Fibroblast of peridontal ligament (primary cell): Measurements from ENCODE around the gene NUF2.
"Not testable (repeated sequence)": the region's sequence is repeated elsewhere in the genome, so short reads cannot be mapped to it uniquely, and the experiment has no call there.

Source experiments
- DNase-seq: peaks from one replicate; pipeline ENCODE4 v3.0.0-alpha.2; 2010; ENCODE audit errors: extremely low read depth

Gene NUF2

GRCh38 chr1:163335216-163335615 is 13.5 kb downstream of the NUF2 start:
- no peak for DNase-seq

- peak; percentile 51 for DNase-seq
These were observed 15.9 kb downstream of the NUF2 start for GRCh38 chr1:163337631-163338030.

- no peak for DNase-seq
These were observed 24.6 kb downstream of the NUF2 start for GRCh38 chr1:163346326-163346870.

- no peak for DNase-seq
These were observed 25.4 kb downstream of the NUF2 start for GRCh38 chr1:163347106-163347505.

DNA sequence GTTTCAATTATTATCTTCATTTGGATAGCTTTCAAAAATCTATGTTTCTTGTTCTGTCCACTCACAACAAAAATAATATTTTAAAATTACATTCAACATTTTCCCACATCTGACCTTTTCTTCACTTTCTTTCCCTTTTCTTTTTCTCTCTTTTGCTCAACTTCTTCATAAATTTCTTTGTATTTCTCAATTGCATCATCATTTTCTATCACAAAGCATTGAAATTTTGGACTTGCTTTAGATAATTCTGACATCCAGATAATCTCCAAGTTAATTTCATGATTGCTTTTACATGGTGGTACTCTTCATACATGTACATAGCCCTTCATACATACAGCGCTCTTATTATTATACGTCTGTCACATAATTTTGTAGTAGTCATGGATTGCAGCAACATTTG is 30.2 kb downstream of the NUF2 start:
- no peak for DNase-seq

GRCh38 chr1:163357378-163357777 is 35.6 kb downstream of the NUF2 start:
- DNase-seq = peak; percentile 34

DNA sequence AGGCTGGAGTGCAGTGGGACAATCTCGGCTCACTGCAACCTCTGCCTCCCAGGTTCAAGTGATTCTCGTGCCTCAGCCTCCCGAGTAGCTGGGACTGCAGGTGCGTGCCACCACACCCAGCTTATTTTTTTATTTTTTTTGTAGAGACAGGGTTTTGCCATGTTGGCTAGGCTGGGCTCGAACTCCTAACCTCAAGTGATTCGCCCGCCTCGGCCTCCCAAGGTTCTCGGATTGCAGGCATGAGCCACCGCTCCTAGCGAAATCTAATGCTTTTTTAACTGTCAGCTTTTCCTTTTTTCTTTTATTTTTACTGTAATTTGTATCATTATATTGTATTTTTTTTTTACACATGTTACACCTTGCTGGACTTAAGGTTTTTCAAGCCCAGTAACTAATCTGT is 36.4 kb downstream of the NUF2 start:
- DNase-seq = not testable (repeated sequence)

DNA sequence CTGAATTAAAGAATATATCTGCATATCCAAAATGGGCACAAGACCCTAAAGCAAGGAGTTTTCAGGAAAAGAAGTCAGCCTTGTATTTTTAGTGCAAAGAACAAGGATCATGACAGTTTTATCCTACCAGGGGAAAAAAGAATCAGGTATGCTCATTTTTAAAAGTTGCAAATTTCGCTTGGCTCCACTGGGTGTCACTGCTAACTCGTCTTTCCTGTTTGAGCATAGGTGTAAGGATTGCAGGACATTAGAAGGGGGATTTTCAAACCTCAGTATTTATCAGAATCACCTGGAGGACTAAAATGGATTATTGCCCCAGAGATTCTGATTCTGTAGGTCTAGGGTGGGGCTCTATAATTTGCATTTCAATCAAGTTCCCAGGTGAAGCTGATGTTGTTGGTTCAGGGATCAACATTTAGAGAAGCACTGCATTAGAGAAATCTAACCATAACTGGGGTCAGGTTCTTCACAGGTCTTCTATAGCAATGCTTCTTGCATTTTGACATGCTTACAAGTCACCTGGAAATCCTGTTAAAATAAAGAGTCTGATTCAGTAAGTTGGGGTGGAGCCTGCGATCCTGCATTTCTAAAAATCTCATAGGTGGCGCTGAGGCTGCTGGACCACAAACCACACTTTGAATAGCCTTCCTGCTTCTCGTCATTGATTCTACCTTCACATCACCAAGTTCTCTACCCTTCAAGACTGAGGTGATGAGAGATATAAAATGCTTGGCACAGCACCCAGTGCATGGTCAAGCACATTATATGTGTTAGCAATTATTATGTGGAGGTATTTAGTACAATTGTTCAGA is 39.6 kb downstream of the NUF2 start:
- no peak for DNase-seq

DNA sequence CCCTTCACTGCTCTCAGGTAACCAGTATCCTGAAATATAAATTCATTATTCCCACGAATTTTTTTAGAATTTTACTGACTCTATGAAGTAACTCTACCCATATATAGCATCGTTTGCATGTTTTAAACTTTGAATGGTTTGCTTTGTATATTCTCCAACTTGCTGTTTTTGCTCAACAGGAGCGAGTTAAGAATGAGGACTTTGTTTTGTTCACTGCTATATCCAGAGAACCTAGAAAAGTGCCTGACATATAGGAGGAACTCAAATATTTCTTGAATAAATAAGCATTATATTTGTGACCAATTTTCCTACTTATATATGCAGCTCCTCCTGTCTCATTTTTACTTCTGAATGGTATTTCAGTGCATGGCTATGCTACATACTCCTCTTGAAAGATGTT is 43.4 kb downstream of the NUF2 start:
- DNase-seq = no peak

DNA sequence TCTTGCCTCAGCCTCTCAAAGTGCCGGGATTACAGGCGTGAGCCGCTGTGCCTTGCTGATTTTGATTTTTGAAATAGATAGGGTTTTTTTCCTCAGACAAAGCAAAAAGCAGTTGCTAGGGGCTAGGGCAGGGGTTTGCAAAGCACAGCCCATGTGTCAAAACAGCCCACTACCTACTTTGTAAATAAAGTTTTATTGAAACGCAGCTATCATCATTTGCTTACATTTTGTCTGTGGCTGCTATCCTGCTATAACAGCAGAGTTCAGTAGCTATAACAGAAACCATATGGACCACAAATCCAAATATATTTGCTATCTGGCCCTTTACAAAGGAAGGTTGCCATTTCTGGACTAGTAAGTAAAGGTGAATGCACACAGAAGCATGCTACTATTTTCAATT is 44.8 kb downstream of the NUF2 start:
- DNase-seq = no peak

GRCh38 chr1:163367721-163368120 is 46.0 kb downstream of the NUF2 start:
- DNase-seq = no peak

GRCh38 chr1:163372576-163372975 is 50.8 kb downstream of the NUF2 start:
- no peak for DNase-seq

- no peak for DNase-seq
These were observed 56.8 kb downstream of the NUF2 start for GRCh38 chr1:163378554-163378953.

- no peak for DNase-seq
These were observed 58.0 kb downstream of the NUF2 start for GRCh38 chr1:163379801-163380200.

- no peak for DNase-seq
These were observed 59.9 kb downstream of the NUF2 start for GRCh38 chr1:163381487-163382184.

DNA sequence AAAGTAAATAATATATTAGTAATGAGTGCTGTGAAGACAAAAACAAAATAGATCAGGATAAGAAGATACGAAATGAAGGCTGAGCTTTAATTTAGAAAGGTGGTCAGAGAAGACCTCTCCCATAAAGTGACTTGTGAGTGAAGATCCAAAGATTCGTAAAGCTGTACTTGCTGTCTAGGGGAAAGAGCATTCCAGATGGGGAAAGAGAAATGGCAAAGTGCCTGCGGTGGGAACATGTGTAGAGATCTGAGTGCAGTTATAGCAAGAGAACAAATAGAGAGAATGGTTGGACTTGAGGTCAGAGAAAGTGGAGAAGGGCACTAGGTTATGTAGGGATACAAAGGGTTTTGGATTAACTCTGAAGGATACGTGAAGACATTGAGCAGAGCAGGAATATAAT is 60.6 kb downstream of the NUF2 start:
- DNase-seq = no peak

DNA sequence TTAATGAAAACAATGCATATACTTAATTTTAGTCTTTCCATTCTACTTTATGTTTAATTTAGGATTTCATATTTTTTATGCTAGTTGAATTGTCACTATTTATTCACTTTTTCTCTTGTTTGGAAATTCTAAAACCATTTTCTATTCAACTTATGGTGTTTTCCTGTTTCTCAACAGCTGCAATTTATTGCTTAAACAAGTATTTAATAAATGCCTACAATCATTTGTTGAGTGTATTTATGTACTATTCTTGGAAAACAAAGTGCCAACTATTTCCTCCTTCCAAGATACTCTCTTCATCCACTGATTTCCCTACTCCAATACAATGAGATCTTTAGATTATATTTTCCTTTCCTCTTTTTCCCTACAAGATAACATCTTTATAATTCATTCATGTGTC is 65.4 kb downstream of the NUF2 start:
- no peak for DNase-seq

- no peak for DNase-seq
These were observed 67.2 kb downstream of the NUF2 start for GRCh38 chr1:163388970-163389369.

- DNase-seq = no peak
These were observed 74.0 kb downstream of the NUF2 start for GRCh38 chr1:163395790-163396189.

DNA sequence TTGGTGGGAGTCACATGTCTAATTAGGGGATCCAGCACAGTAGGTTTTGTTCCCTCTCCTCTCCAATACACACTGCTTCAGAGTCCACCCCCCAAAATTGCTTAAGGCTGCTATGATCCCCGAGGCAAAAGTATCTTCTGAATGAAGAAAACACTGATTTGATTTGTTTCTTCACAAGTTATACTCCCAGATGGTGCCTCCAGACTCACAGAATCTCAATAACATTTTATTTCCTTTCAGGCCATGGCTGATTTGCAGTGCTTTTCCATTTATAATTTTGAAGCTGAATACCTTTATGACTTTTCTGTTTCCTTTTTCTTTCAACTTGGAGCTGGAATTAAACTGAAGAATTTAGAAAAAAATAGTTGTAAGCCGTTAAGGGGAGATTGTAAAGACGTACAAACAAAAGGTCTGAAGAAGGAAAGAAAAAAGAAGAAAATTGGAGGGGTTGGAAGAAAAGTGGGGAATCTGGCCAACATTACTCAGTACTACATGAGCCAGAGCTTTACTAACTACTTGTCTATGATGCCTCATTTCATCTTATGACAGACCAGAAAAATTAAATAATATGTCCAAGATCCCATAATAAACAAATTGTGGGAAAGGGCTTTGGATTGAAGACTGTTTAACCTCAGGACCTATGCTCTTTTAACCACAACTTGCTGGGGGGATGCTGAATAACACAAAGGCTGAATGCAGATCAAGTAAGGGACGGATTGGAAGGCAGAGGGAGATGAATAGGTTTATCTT is 75.9 kb downstream of the NUF2 start:
- DNase-seq = no peak

DNA sequence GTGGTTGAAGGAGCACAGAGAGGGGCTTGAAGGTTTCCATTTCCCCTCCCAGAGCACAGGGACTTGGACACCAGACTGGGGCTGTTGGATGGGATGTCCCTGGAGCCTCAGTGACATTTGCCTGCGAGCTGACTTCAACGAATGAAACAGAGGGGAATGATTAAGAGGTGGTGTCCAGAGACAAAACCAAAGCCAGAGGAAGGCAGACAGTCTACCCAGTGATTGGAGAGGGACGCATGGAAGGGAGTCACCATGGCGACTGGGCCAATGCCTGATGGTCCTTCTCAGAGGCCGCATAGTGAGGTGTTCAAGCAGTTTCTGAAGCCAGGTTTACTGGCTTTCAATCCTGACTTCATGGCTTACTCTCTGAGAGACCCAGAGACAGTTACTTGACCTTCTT is 77.2 kb downstream of the NUF2 start:
- DNase-seq = no peak

DNA sequence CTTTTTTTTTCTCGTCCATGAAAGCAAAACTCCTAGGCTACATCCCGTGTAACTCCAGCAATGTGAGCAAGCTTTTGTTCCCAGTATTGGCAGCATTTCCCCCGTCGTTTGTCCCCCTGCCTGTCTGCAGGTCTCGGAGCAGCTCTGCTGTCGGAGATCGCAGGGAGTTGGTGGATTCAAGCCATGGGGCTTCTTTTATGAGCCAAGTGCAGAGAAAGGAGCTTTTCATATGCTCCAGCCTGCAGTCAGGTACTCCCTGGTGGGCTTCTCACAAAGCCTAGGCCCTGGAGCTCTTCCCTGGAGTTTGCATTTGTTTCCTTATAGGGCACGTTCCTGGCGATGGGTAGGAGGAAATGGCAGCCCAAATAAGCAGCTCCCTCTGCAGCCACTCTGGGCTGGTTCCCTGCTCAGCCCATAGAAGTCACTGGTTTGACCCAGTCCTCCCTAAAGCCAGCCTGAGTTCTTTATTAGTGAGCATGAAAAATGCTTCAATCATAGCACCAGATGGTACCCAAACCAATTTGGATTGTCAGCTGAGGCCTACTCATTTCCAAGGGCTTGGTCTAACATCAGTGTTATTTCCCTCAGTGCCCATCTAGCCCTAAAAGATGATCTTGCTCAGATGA is 78.3 kb downstream of the NUF2 start:
- DNase-seq = no peak
